Heart left ventricle (tissue), 16 donors: ENCODE measurements around the gene ROCK2. TPM values are rescaled to one million over a fixed set of nuclear protein-coding genes. Genes with fewer than 3 reads are reported as not detected.

Source experiments
- ATAC-seq, 4 donors: fragments of 200-7000 bp; cut with Tn5 transposase; one replicate each; pipeline ENCODE4 v1.9.1; 2020 to 2022; ENCODE audit warnings: moderate library complexity in 4 of 4, mild to moderate bottlenecking in 3 of 4, moderate number of reproducible peaks in 1 of 4
- DNase-seq, 5 donors: peaks; one replicate each; pipeline ENCODE4 v3.0.0-alpha.2; 2020
- H3K27ac ChIP-seq, 12 donors: fragments of 200-600 bp; sonication (generic) in 4 of 12; one replicate each; pipeline versions ENCODE4 v1.5.0 to v1.8.0; 2016 to 2022; ENCODE audit warnings: mild to moderate bottlenecking in 2 of 12
- H3K27me3 ChIP-seq, 9 donors: fragments of 200-600 bp; sonication (generic) in 2 of 9; one replicate each; pipeline versions ENCODE4 v1.5.1 to v1.8.0; 2016 to 2022; ENCODE audit warnings: mild to moderate bottlenecking in 3 of 9
- H3K36me3 ChIP-seq, 9 donors: fragments of 200-600 bp; sonication (generic) in 2 of 9; one replicate each; pipeline versions ENCODE4 v1.5.0 to v1.8.0; 2018 to 2022; ENCODE audit warnings: mild to moderate bottlenecking in 2 of 9
- H3K4me1 ChIP-seq, 12 donors: fragments of 200-600 bp; sonication (generic) in 4 of 12; one replicate each; pipeline versions ENCODE4 v1.5.0 to v1.8.0; 2016 to 2022; ENCODE audit warnings: mild to moderate bottlenecking in 3 of 12
- H3K4me3 ChIP-seq, 12 donors: fragments of 200-600 bp; sonication (generic) in 4 of 12; one replicate each; pipeline versions ENCODE4 v1.5.0 to v1.8.0; 2017 to 2022; ENCODE audit warnings: mild to moderate bottlenecking in 9 of 12, moderate library complexity in 4 of 12
- H3K9me3 ChIP-seq, 12 donors: fragments of 200-600 bp; sonication (generic) in 4 of 12; one replicate each; pipeline versions ENCODE4 v1.5.0 to v1.8.0; 2016 to 2022; ENCODE audit warnings: mild to moderate bottlenecking in 1 of 12
- POLR2A ChIP-seq, 2 donors: fragments of 450-650 bp; IDR thresholded peaks; one replicate each; pipeline ENCODE4 v1.6.1; 2017; ENCODE audit warnings: antibody characterized with exemption in 2 of 2, mild to moderate bottlenecking in 2 of 2, moderate library complexity in 2 of 2
- WGBS, 4 donors: extraction: QIAGEN DNeasy Blood & Tissue Kit in 2 of 4; methylation state at CpG; one replicate each; pipeline versions ENCODE4 v1.1.5 to v1.1.7; 2013 to 2018; 5-methylcytosine and 5-hydroxymethylcytosine counted together
- intact Hi-C, 10 donors: fragments of 100-400 bp; cut with DNase I; formaldehyde crosslinking; loops; one replicate each; pipeline versions ENCODE4 v1.11.1 to v1.14.2; 2022
- polyA plus RNA-seq, 2 donors: library from polyadenylated mRNA; stranded (reverse); fragments of 200-250 nt; gene quantifications; one replicate each; pipeline ENCODE4 v1.2.3, GENCODE V29; 2013
- total RNA-seq, 9 donors: library from RNA; depleted of rRNA in 2 of 9; stranded (reverse); fragments of >200 nt in 2 of 9; fragmentation: NEBNext Ultra II Directional in 3 of 9; extraction: Animal tissue kit (Norgen Biotek cat#: 25700) in 3 of 9; gene quantifications; one replicate each; pipeline versions ENCODE4 v1.1.0 to v1.2.4, GENCODE V29; 2016 to 2023
- TF ChIP-seq, protein P1 (sequence below), 12 donors: fragments of 200-600 bp; sonication (generic) in 4 of 12; IDR thresholded peaks; one replicate each; pipeline versions ENCODE4 v1.5.0 to v1.8.0; 2018 to 2022; ENCODE audit warnings: antibody characterized with exemption in 12 of 12, mild to moderate bottlenecking in 5 of 12
- donor health status: ischemic (EF 13 %, LVEDD 7.1; RV severe dilation, severe dysfunction).
- donor health status: healthy with polysubstance abuse.
- donor health status: DM: no; HTN: yes; CAD: no.
- donor health status: DM: no; HTN: no; CAD: no.
- donor health status: ischemic (EF 25% LVEDD 6.9; RV normal size, moderate dysfunction).
- donor health status: ischemic (EF 25% LVEDD 5.7; RV mildly dilated, moderate dysfunction).
- donor health status: healthy.
- donor health status: DM: yes; HTN: yes; CAD: no.
- donor health status: ischemic (EF 35%, LVEDD 5.7; RV mildly dilated, moderate dysfunction).
- donor health status: nonischemic (EF 11% LVEDD 7.7; RV severe dilation, severe dysfunction).
- donor health status: DM: yes; HTN: yes; CAD: no.
- donor health status: PGD.
- donor health status: ischemic (EF 29% LVEDD 5.4; RV normal size, mild dysfunction).
- donor health status: nonischemic (EF 23%, LVEDD 6.1; RV moderate dilation, normal function).

ROCK2 gene
- total and polyA plus RNA-seq, 11 donors: 6.1 to 44.3 (median 38.0) TPM

DNA sequence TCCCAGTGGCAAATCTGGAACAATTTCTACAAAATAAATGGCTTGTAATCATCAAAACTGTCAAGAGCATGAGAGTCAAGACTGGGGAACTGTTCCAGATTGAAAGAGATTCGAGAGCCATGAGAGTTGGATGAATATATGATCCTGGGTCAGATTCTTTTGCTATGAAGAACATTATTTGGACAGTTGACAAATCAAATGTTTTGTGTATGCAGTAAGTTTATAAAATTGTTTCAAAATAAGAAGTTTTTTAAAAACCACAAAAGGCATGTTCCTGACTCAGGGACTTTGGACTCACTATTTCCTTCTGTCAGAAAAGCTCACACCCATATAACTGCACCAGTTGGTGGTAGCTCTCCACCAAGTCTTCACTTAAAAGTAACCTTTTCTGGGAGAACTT is 38.5 kb downstream of the ROCK2 start:
- WGBS, 4 donors: 32 to 72% (median 44%) methylated on average over 1 of the region's 1 CpG
- H3K27me3 ChIP-seq: no peaks in the 10 kb centered on the region
- ATAC-seq: peak in 2 of 4 donors; percentile 55 to 58
- H3K27ac ChIP-seq: no peak overlapping the region
- no peaks in the 10 kb centered on the region for H3K36me3 ChIP-seq
- intact Hi-C loops: no loop called here
- H3K9me3 ChIP-seq: no peaks in the 10 kb centered on the region
- H3K4me1 ChIP-seq: peaks cover 0 to 55% (median 35%) of the 10 kb centered on the region in 12 donors
- DNase-seq: no peak
- no peak overlapping the region for H3K4me3 ChIP-seq
- no peak for TF ChIP-seq POLR2A (IDR thresholded peaks at IDR 0.05)
- TF ChIP-seq, protein P1, sequence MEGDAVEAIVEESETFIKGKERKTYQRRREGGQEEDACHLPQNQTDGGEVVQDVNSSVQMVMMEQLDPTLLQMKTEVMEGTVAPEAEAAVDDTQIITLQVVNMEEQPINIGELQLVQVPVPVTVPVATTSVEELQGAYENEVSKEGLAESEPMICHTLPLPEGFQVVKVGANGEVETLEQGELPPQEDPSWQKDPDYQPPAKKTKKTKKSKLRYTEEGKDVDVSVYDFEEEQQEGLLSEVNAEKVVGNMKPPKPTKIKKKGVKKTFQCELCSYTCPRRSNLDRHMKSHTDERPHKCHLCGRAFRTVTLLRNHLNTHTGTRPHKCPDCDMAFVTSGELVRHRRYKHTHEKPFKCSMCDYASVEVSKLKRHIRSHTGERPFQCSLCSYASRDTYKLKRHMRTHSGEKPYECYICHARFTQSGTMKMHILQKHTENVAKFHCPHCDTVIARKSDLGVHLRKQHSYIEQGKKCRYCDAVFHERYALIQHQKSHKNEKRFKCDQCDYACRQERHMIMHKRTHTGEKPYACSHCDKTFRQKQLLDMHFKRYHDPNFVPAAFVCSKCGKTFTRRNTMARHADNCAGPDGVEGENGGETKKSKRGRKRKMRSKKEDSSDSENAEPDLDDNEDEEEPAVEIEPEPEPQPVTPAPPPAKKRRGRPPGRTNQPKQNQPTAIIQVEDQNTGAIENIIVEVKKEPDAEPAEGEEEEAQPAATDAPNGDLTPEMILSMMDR (IDR thresholded peaks at IDR 0.05): no peak

DNA sequence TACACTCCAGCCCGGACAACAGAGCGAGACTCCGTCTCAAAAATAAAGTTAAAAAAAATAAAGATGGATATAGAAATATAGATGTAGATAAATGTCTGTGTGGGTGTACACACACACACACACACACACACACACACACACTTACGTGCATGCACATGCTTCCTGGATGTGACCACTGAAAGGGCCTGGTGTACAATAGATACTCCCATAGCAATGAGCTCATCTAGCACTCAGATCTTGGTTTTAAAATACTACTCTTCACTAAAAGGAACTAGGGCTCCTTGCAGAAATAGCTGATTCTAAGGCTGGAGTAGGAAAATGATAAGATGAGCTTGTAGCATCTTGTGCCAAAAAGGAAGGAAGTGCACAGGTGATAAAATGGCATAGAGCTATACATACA is 39.1 kb downstream of the ROCK2 start:
- no peak for DNase-seq
- no peak for TF ChIP-seq POLR2A (IDR thresholded peaks at IDR 0.05)
- TF ChIP-seq, protein P1 (IDR thresholded peaks at IDR 0.05): no peak
- WGBS, 4 donors: 68 to 89% (median 80%) methylated on average over 4 of the region's 4 CpGs
- Histone ChIP-seq H3K4me3 (no peak overlapping the region), H3K4me1 (peaks cover 0 to 49% (median 31%) of the 10 kb centered on the region in 12 donors), H3K27me3 (no peaks in the 10 kb centered on the region), H3K27ac (no peak overlapping the region), H3K36me3 (no peaks in the 10 kb centered on the region), H3K9me3 (no peaks in the 10 kb centered on the region)
- intact Hi-C loops: no loop called here
- ATAC-seq: no peak

DNA sequence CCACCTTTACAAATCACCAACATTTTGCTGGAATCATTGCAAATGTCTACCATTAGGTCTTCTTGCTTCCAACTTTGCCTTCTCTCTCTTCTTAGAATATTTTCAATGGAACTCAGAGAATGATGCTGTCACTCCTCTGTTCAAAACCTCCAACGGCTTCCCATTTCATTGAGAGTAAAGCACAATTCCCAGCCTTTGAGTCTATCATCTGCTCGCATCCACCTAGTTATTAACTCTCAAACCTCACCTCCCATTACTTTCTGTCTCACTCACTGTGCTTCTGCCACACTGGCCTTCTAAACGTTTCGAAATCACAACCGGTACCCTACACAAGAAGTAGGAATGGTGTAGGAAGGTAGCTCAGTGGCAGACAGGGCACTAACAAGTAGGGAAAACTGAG is 40.0 kb downstream of the ROCK2 start:
- no peak for ATAC-seq
- no peak for TF ChIP-seq POLR2A (IDR thresholded peaks at IDR 0.05)
- TF ChIP-seq, protein P1 (IDR thresholded peaks at IDR 0.05): no peak
- Histone ChIP-seq H3K4me3 (no peak overlapping the region), H3K27me3 (no peaks in the 10 kb centered on the region), H3K4me1 (peaks cover 0 to 42% (median 26%) of the 10 kb centered on the region in 12 donors), H3K27ac (no peak overlapping the region), H3K9me3 (no peaks in the 10 kb centered on the region), H3K36me3 (no peaks in the 10 kb centered on the region)
- intact Hi-C loops: no loop called here
- no peak for DNase-seq
- 90 to 94% (median 93%) methylated on average over 5 of the region's 5 CpGs for WGBS, 4 donors

DNA sequence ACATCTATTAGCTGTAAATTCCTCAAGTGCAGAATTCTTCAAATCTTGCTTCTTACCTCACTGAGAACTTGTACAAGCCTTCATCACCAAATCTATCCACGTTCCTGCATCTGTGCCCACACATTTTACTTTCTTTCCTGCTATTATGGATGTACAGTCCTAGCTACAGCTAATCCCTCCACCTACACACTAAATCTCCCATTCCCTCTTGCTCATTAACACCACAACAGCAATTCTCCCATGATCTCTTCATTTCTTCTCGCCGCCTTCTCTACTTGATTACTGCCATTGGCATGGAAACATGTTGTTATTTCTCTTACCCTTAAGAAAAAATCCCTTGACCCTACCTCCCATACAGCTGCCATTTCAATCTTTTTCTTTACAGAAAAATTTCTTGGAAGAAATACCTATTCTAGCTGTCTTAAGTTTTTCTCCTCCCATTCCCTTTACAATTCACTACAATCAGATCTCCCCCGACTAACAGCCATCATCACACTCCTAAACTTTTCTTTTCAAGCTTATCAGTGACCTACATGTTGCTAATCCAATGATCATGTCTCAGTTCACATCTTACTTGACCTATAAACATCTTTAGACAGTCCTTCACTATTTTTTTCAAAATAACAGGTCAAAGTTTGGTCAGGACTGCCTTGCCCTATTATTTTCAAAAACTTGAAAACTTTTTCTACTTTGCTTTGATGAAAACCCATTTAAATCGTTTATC is 41.0 kb downstream of the ROCK2 start:
- no peaks in the 10 kb centered on the region for H3K36me3 ChIP-seq
- no peaks in the 10 kb centered on the region for H3K9me3 ChIP-seq
- no peak for ATAC-seq
- no peak for DNase-seq
- H3K27me3 ChIP-seq: no peaks in the 10 kb centered on the region
- WGBS, 4 donors: 82 to 87% (median 86%) methylated on average over 5 of the region's 5 CpGs
- peaks cover 0 to 45% (median 25%) of the 10 kb centered on the region in 12 donors for H3K4me1 ChIP-seq
- intact Hi-C loops: no loop called here
- H3K27ac ChIP-seq: no peak overlapping the region
- H3K4me3 ChIP-seq: no peak overlapping the region
- TF ChIP-seq, protein P1 (IDR thresholded peaks at IDR 0.05): no peak
- no peak for TF ChIP-seq POLR2A (IDR thresholded peaks at IDR 0.05)
